ENCODE measurements around the gene RIMBP2.

Gene RIMBP2

GRCh38 chr12:130401703-130402102 lies 314.4 kb downstream of the RIMBP2 start:
- H3K27ac ChIP-seq (ENCODE audit: insufficient read depth in 1 of 2, low read depth in 1 of 2, low read length in 2 of 2, poor library complexity in 1 of 2, severe bottlenecking in 2 of 2), result no peak overlapping the region
- H3K36me3 ChIP-seq (ENCODE audit: control insufficient read depth in 4 of 4, insufficient read depth in 4 of 4, low read length in 3 of 4), result no peaks in the 10 kb centered on the region
- peaks cover 0 to 6% (median 0%) of the 10 kb centered on the region in 5 experiments for H3K27me3 ChIP-seq (replicated peaks in 2 of 5; ENCODE audit: control insufficient read depth in 4 of 5, insufficient read depth in 5 of 5, low read length in 4 of 5)
- peak; percentile 8 to 67 (median 66) for DNase-seq
- WGBS (ENCODE audit: insufficient coverage), result 78% methylated on average over 5 of the region's 6 CpGs
- ChIA-PET CTCF (interaction anchor here (0.6 to 3.4 kb wide), 7 partner anchors 165 to 428 kb away, joined by 3 to 25 read pairs (median 5); no protein-coding TSS in a partner anchor), POLR2A (no interaction called here)
- no peak overlapping the region for H3K4me3 ChIP-seq (ENCODE audit: control insufficient read depth in 1 of 7, extremely low read depth in 1 of 7, insufficient read depth in 4 of 7, low read depth in 2 of 7, low read length in 6 of 7)
- H3K9me3 ChIP-seq (ENCODE audit: control extremely low read depth in 1 of 5, control insufficient read depth in 4 of 5, insufficient read depth in 2 of 5, low read depth in 1 of 5, low read length in 4 of 5), result no peaks in the 10 kb centered on the region
- peaks cover 0 to 6% (median 0%) of the 10 kb centered on the region in 4 experiments for H3K4me1 ChIP-seq (ENCODE audit: control extremely low read depth in 1 of 4, control insufficient read depth in 4 of 4, insufficient read depth in 4 of 4, low read length in 3 of 4)

- H3K27me3 ChIP-seq (replicated peaks in 2 of 5; ENCODE audit: control insufficient read depth in 4 of 5, insufficient read depth in 5 of 5, low read length in 4 of 5), result peaks cover 0 to 6% (median 0%) of the 10 kb centered on the region in 5 experiments
- no peak overlapping the region for H3K4me3 ChIP-seq (ENCODE audit: control insufficient read depth in 1 of 7, extremely low read depth in 1 of 7, insufficient read depth in 4 of 7, low read depth in 2 of 7, low read length in 6 of 7)
- DNase-seq, result no peak
- CTCF ChIA-PET, result interaction anchor here (0.9 to 1.7 kb wide), 3 partner anchors 350 to 367 kb away, joined by 3 to 10 read pairs (median 4); no protein-coding TSS in a partner anchor
- H3K4me1 ChIP-seq (ENCODE audit: control extremely low read depth in 1 of 4, control insufficient read depth in 4 of 4, insufficient read depth in 4 of 4, low read length in 3 of 4), result peaks cover 0 to 9% (median 7%) of the 10 kb centered on the region in 4 experiments
- POLR2A ChIA-PET, result no interaction called here
- no peaks in the 10 kb centered on the region for H3K36me3 ChIP-seq (ENCODE audit: control insufficient read depth in 4 of 4, insufficient read depth in 4 of 4, low read length in 3 of 4)
- no peaks in the 10 kb centered on the region for H3K9me3 ChIP-seq (ENCODE audit: control extremely low read depth in 1 of 5, control insufficient read depth in 4 of 5, insufficient read depth in 2 of 5, low read depth in 1 of 5, low read length in 4 of 5)
- no peak overlapping the region for H3K27ac ChIP-seq (ENCODE audit: insufficient read depth in 1 of 2, low read depth in 1 of 2, low read length in 2 of 2, poor library complexity in 1 of 2, severe bottlenecking in 2 of 2)
- 94% methylated on average over 9 of the region's 12 CpGs for WGBS (ENCODE audit: insufficient coverage)
Measured at GRCh38 chr12:130398100-130398848, 317.8 kb downstream of the RIMBP2 start.

- no peak for DNase-seq
- ChIA-PET POLR2A (no interaction called here), CTCF (interaction anchor here (0.6 to 1.3 kb wide), 2 partner anchors 39 to 352 kb away, joined by 3 read pairs; no protein-coding TSS in a partner anchor)
- no peaks in the 10 kb centered on the region for H3K9me3 ChIP-seq (ENCODE audit: control extremely low read depth in 1 of 5, control insufficient read depth in 4 of 5, insufficient read depth in 2 of 5, low read depth in 1 of 5, low read length in 4 of 5)
- 100% methylated on average over 1 of the region's 2 CpGs for WGBS (ENCODE audit: insufficient coverage)
- H3K27ac ChIP-seq (ENCODE audit: insufficient read depth in 1 of 2, low read depth in 1 of 2, low read length in 2 of 2, poor library complexity in 1 of 2, severe bottlenecking in 2 of 2), result no peak overlapping the region
- no peaks in the 10 kb centered on the region for H3K27me3 ChIP-seq (replicated peaks in 2 of 5; ENCODE audit: control insufficient read depth in 4 of 5, insufficient read depth in 5 of 5, low read length in 4 of 5)
- peaks cover 0 to 9% (median 7%) of the 10 kb centered on the region in 4 experiments for H3K4me1 ChIP-seq (ENCODE audit: control extremely low read depth in 1 of 4, control insufficient read depth in 4 of 4, insufficient read depth in 4 of 4, low read length in 3 of 4)
- no peak overlapping the region for H3K4me3 ChIP-seq (ENCODE audit: control insufficient read depth in 1 of 7, extremely low read depth in 1 of 7, insufficient read depth in 4 of 7, low read depth in 2 of 7, low read length in 6 of 7)
- H3K36me3 ChIP-seq (ENCODE audit: control insufficient read depth in 4 of 4, insufficient read depth in 4 of 4, low read length in 3 of 4), result no peaks in the 10 kb centered on the region
Measured at GRCh38 chr12:130396667-130397066, 319.4 kb downstream of the RIMBP2 start.

- Histone ChIP-seq H3K4me1 (ENCODE audit: control extremely low read depth in 1 of 4, control insufficient read depth in 4 of 4, insufficient read depth in 4 of 4, low read length in 3 of 4) (peaks cover 0 to 9% (median 7%) of the 10 kb centered on the region in 4 experiments), H3K9me3 (ENCODE audit: control extremely low read depth in 1 of 5, control insufficient read depth in 4 of 5, insufficient read depth in 2 of 5, low read depth in 1 of 5, low read length in 4 of 5) (no peaks in the 10 kb centered on the region), H3K27me3 (replicated peaks in 2 of 5; ENCODE audit: control insufficient read depth in 4 of 5, insufficient read depth in 5 of 5, low read length in 4 of 5) (no peaks in the 10 kb centered on the region), H3K27ac (ENCODE audit: insufficient read depth in 1 of 2, low read depth in 1 of 2, low read length in 2 of 2, poor library complexity in 1 of 2, severe bottlenecking in 2 of 2) (no peak overlapping the region), H3K4me3 (ENCODE audit: control insufficient read depth in 1 of 7, extremely low read depth in 1 of 7, insufficient read depth in 4 of 7, low read depth in 2 of 7, low read length in 6 of 7) (peak overlapping the region in 2 of 7 experiments; percentile 40 to 46), H3K36me3 (ENCODE audit: control insufficient read depth in 4 of 4, insufficient read depth in 4 of 4, low read length in 3 of 4) (no peaks in the 10 kb centered on the region)
- WGBS (ENCODE audit: insufficient coverage), result 11% methylated on average over 1 of the region's 4 CpGs
- peak in 2 of 3 donors; percentile 16 for DNase-seq
- POLR2A ChIA-PET, result no interaction called here
- CTCF ChIA-PET, result interaction anchor here (1.1 to 2.1 kb wide), 2 partner anchors 9 to 358 kb away, joined by 3 to 7 read pairs; no protein-coding TSS in a partner anchor
Measured at GRCh38 chr12:130394906-130395305, 321.2 kb downstream of the RIMBP2 start.

- WGBS (ENCODE audit: insufficient coverage), result 77% methylated on average over 7 of the region's 14 CpGs
- Histone ChIP-seq H3K9me3 (ENCODE audit: control extremely low read depth in 1 of 5, control insufficient read depth in 4 of 5, insufficient read depth in 2 of 5, low read depth in 1 of 5, low read length in 4 of 5) (peaks cover 0 to 3% (median 0%) of the 10 kb centered on the region in 5 experiments), H3K27ac (ENCODE audit: insufficient read depth in 1 of 2, low read depth in 1 of 2, low read length in 2 of 2, poor library complexity in 1 of 2, severe bottlenecking in 2 of 2) (no peak overlapping the region), H3K4me1 (ENCODE audit: control extremely low read depth in 1 of 4, control insufficient read depth in 4 of 4, insufficient read depth in 4 of 4, low read length in 3 of 4) (peaks cover 0 to 9% (median 4%) of the 10 kb centered on the region in 4 experiments), H3K36me3 (ENCODE audit: control insufficient read depth in 4 of 4, insufficient read depth in 4 of 4, low read length in 3 of 4) (no peaks in the 10 kb centered on the region), H3K27me3 (replicated peaks in 2 of 5; ENCODE audit: control insufficient read depth in 4 of 5, insufficient read depth in 5 of 5, low read length in 4 of 5) (no peaks in the 10 kb centered on the region), H3K4me3 (ENCODE audit: control insufficient read depth in 1 of 7, extremely low read depth in 1 of 7, insufficient read depth in 4 of 7, low read depth in 2 of 7, low read length in 6 of 7) (no peak overlapping the region)
- POLR2A ChIA-PET, result no interaction called here
- CTCF ChIA-PET, result no interaction called here
- no peak for DNase-seq
Measured at GRCh38 chr12:130391186-130391585, 324.9 kb downstream of the RIMBP2 start.

GRCh38 chr12:130385193-130385592 lies 330.9 kb downstream of the RIMBP2 start:
- no peak overlapping the region for H3K27ac ChIP-seq (ENCODE audit: insufficient read depth in 1 of 2, low read depth in 1 of 2, low read length in 2 of 2, poor library complexity in 1 of 2, severe bottlenecking in 2 of 2)
- no peak for DNase-seq
- ChIA-PET CTCF (no interaction called here), POLR2A (no interaction called here)
- no peak overlapping the region for H3K4me3 ChIP-seq (ENCODE audit: control insufficient read depth in 1 of 7, extremely low read depth in 1 of 7, insufficient read depth in 4 of 7, low read depth in 2 of 7, low read length in 6 of 7)
- H3K36me3 ChIP-seq (ENCODE audit: control insufficient read depth in 4 of 4, insufficient read depth in 4 of 4, low read length in 3 of 4), result no peaks in the 10 kb centered on the region
- H3K9me3 ChIP-seq (ENCODE audit: control extremely low read depth in 1 of 5, control insufficient read depth in 4 of 5, insufficient read depth in 2 of 5, low read depth in 1 of 5, low read length in 4 of 5), result peaks cover 0 to 3% (median 0%) of the 10 kb centered on the region in 5 experiments
- WGBS (ENCODE audit: insufficient coverage), result 100% methylated on average over 3 of the region's 4 CpGs
- no peaks in the 10 kb centered on the region for H3K4me1 ChIP-seq (ENCODE audit: control extremely low read depth in 1 of 4, control insufficient read depth in 4 of 4, insufficient read depth in 4 of 4, low read length in 3 of 4)
- no peaks in the 10 kb centered on the region for H3K27me3 ChIP-seq (replicated peaks in 2 of 5; ENCODE audit: control insufficient read depth in 4 of 5, insufficient read depth in 5 of 5, low read length in 4 of 5)

- POLR2A ChIA-PET, result no interaction called here
- DNase-seq, result no peak
- peaks cover 0 to 3% (median 0%) of the 10 kb centered on the region in 5 experiments for H3K9me3 ChIP-seq (ENCODE audit: control extremely low read depth in 1 of 5, control insufficient read depth in 4 of 5, insufficient read depth in 2 of 5, low read depth in 1 of 5, low read length in 4 of 5)
- H3K36me3 ChIP-seq (ENCODE audit: control insufficient read depth in 4 of 4, insufficient read depth in 4 of 4, low read length in 3 of 4), result no peaks in the 10 kb centered on the region
- 81% methylated on average over 3 of the region's 3 CpGs for WGBS (ENCODE audit: insufficient coverage)
- no peaks in the 10 kb centered on the region for H3K4me1 ChIP-seq (ENCODE audit: control extremely low read depth in 1 of 4, control insufficient read depth in 4 of 4, insufficient read depth in 4 of 4, low read length in 3 of 4)
- no peak overlapping the region for H3K4me3 ChIP-seq (ENCODE audit: control insufficient read depth in 1 of 7, extremely low read depth in 1 of 7, insufficient read depth in 4 of 7, low read depth in 2 of 7, low read length in 6 of 7)
- no peaks in the 10 kb centered on the region for H3K27me3 ChIP-seq (replicated peaks in 2 of 5; ENCODE audit: control insufficient read depth in 4 of 5, insufficient read depth in 5 of 5, low read length in 4 of 5)
- no peak overlapping the region for H3K27ac ChIP-seq (ENCODE audit: insufficient read depth in 1 of 2, low read depth in 1 of 2, low read length in 2 of 2, poor library complexity in 1 of 2, severe bottlenecking in 2 of 2)
- CTCF ChIA-PET, result no interaction called here
Measured at GRCh38 chr12:130384234-130384633, 331.9 kb downstream of the RIMBP2 start.
